Cardiac fibroblast (primary cell): ENCODE measurements around the gene SLC6A11.

Experiments
- DNase-seq, 2 donors: peaks; one replicate each; pipeline versions ENCODE4 v3.0.0 to v3.0.0-alpha.2; 2010; ENCODE audit warnings: low read depth in 2 of 2
- H3K4me3 ChIP-seq, 2 donors: replicated peaks in 1 of 2; 1 replicate in 1 of 2; 2 replicates in 1 of 2; pipeline ENCODE4 v1.5.1; 2011; ENCODE audit warnings: low read depth in 2 of 2, low read length in 2 of 2, mild to moderate bottlenecking in 2 of 2, moderate library complexity in 1 of 2
- TF ChIP-seq, protein P1 (sequence below): IDR thresholded peaks from one replicate; pipeline ENCODE4 v1.5.1; 2011; ENCODE audit warnings: low read depth, mild to moderate bottlenecking, low read length, inconsistent platforms

Gene SLC6A11

DNA sequence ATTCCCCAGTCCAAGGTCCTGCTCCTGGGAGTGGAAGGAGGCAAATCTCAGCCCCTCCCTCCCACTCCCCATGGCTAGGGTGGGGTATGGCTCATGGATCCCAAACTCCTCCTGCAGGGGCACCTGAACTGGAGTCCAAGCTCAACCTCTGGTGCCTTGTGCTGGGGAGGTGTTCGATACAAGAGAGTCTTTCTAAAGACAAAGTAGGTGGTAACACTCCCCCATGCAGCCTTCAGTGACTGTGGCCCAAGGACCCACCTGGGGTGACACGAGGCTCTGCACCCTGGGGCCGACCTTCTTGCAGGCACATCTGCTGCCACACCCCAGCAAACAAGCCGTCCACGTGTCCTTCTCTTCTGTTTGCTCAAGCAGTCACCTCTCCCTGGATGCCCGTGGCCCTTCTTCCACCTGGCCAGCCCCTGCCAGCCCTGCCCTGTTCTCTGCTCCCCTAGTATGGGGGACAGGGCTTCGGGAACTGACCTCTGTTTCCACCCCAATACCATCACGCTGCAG lies 36.7 kb upstream of the SLC6A11 start:
- TF ChIP-seq, protein P1, sequence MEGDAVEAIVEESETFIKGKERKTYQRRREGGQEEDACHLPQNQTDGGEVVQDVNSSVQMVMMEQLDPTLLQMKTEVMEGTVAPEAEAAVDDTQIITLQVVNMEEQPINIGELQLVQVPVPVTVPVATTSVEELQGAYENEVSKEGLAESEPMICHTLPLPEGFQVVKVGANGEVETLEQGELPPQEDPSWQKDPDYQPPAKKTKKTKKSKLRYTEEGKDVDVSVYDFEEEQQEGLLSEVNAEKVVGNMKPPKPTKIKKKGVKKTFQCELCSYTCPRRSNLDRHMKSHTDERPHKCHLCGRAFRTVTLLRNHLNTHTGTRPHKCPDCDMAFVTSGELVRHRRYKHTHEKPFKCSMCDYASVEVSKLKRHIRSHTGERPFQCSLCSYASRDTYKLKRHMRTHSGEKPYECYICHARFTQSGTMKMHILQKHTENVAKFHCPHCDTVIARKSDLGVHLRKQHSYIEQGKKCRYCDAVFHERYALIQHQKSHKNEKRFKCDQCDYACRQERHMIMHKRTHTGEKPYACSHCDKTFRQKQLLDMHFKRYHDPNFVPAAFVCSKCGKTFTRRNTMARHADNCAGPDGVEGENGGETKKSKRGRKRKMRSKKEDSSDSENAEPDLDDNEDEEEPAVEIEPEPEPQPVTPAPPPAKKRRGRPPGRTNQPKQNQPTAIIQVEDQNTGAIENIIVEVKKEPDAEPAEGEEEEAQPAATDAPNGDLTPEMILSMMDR = no peak
- H3K4me3 ChIP-seq = no peak overlapping the region
- no peak for DNase-seq

DNA sequence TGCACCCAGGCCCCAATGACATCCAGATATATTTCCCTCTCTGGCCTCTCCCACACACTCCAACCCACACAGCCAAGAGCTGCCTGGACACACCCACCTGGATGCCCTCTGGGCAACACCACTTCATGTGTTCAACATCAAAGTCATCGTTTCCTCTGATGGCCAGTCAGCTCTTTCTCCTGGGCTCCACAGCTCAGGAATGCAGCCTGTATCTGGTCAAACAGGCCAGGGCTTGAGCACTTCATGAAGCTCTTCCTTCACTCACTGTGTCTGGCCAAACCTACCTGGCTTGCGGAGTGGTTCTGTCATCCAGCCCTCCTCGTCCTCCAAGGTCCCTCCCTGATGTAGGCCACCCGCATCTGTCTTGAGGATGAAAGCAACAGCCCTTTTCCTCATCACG lies 35.8 kb upstream of the SLC6A11 start:
- H3K4me3 ChIP-seq = no peak overlapping the region
- DNase-seq = no peak
- TF ChIP-seq, protein P1 = no peak

DNA sequence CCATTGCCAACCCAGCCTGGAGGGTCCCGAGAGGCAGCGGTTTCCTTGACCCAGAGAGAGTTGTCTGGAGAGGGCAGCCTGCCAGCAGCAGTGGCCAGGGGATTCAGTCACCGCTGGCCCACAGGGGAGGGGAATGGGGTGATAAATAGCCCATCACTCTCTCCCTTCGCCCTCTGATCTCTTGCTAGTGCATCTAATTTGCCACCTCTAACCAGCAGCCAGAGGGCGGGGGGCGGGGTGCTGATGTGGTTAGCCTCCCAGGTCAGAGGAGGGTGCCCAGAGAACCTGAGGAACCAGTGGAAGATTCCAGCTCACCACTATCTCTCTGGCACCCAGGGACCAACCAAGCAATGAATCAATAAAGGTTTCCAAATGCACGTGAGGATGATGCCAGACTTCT lies 35.1 kb upstream of the SLC6A11 start:
- DNase-seq = no peak
- TF ChIP-seq, protein P1 = no peak
- H3K4me3 ChIP-seq = no peak overlapping the region

GRCh38 chr3:10781981-10782380 lies 34.0 kb upstream of the SLC6A11 start:
- H3K4me3 ChIP-seq = no peak overlapping the region
- DNase-seq = no peak
- TF ChIP-seq, protein P1 = no peak

DNA sequence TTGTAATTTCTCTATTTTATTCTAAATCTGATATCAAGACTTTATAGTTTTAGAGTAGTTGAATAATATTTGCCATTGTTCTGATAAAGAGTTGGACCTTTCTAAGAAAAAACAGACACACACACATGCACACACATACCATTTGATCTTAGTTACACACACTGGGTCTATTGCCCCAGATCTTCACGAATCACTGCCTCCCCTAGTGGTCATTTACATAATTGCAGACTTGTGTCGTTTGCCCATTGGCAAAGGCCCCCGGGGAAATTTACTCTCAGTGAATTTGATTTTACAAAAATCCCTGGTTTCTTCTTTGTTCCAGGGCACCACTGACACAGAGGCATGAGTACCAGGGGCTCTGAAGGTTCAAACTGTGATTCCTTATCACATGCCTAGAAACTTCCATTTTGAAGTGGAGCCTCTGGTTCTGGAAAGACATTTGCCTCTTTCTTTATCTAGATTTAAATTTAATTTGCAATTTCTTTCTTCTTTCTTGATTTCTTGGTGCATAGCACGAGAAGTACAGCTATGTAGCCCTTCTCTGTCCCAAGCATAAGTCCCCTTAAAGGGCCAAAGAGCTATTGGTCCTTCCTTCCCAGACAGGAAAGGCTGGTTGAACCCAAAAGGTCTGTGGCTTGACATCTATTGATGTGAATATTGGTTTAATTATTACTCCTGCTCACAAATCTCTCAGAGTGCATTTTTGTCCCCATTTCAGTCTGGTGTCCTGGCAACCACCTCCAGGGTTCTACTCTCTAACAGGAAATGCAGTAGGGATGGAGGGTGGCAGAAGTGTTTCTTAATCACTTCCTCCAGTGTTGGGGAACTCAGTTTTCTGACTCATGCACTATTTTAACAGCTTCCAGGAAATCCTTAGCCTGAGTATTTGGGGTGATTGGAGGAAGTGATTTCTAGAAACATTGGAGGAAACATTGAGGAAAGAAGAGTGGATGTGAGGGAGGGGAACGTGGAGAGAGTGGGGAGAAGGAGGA lies 32.4 kb upstream of the SLC6A11 start:
- TF ChIP-seq, protein P1 = peak; percentile 73
- DNase-seq = peak; percentile 24 to 48
- H3K4me3 ChIP-seq = no peak overlapping the region

GRCh38 chr3:10786640-10787039 lies 29.4 kb upstream of the SLC6A11 start:
- TF ChIP-seq, protein P1 = no peak
- DNase-seq = no peak
- H3K4me3 ChIP-seq = no peak overlapping the region
